Panc1 (cell line): ENCODE measurements around the gene CSMD2. TPM values are rescaled to one million over a fixed set of nuclear protein-coding genes. Genes with fewer than 3 reads are reported as not detected.

ENCODE experiments used
- ATAC-seq: fragments of 200-7000 bp; cut with Tn5 transposase; 2 replicates; pipeline ENCODE4 v1.9.1; 2020; ENCODE audit warnings: mild to moderate bottlenecking, moderate library complexity
- BruUV-seq: library from RNA; stranded (reverse); fragments of 400-500 nt; replicated peaks from 2 replicates; lab custom pipeline; 2021; lab: Mats Ljungman, UMichigan
- CTCF ChIA-PET: fragments of 300-600 bp; sonication (Branson Sonifier 250); formaldehyde crosslinking; loops from one replicate; lab custom pipeline; 2022; ENCODE audit warnings: antibody characterized with exemption; lab: Charles Lee
- POLR2A ChIA-PET: fragments of 300-600 bp; sonication (Branson Sonifier 250); formaldehyde crosslinking; loops from one replicate; lab custom pipeline; 2022; ENCODE audit warnings: antibody characterized with exemption; lab: Charles Lee
- DNase-seq: peaks from one replicate; pipeline ENCODE4 v3.0.0-alpha.2; 2010; ENCODE audit warnings: low read depth, low spot score
- H3K27ac ChIP-seq: 2 replicates; pipeline ENCODE4 v1.5.1; 2011; ENCODE audit warnings: mild to moderate bottlenecking, low read length, inconsistent platforms
- H3K27me3 ChIP-seq: fragments of 200-500 bp; sonication (Bioruptor generic); 2 replicates; pipeline ENCODE4 v1.6.0; 2014; ENCODE audit warnings: low read length, inconsistent platforms; ENCODE audit not compliant: control insufficient read depth, insufficient read depth
- H3K36me3 ChIP-seq: fragments of 200-500 bp; sonication (Bioruptor generic); 2 replicates; pipeline ENCODE4 v1.5.1; 2014; ENCODE audit warnings: inconsistent platforms, mild to moderate bottlenecking, low read length, moderate library complexity; ENCODE audit not compliant: control insufficient read depth, insufficient read depth
- H3K4me1 ChIP-seq: 2 replicates; pipeline ENCODE4 v1.5.1; 2011; ENCODE audit warnings: inconsistent platforms, mild to moderate bottlenecking, low read length, moderate library complexity; ENCODE audit not compliant: control insufficient read depth, insufficient read depth
- H3K4me3 ChIP-seq, 2 experiments: 2 replicates each; pipeline ENCODE4 v1.5.1; 2011 to 2012; ENCODE audit warnings: low read depth in 2 of 2, low read length in 2 of 2, mild to moderate bottlenecking in 2 of 2, inconsistent platforms in 1 of 2, moderate library complexity in 1 of 2
- H3K9me3 ChIP-seq: fragments of 200-500 bp; sonication (Bioruptor generic); 2 replicates; pipeline ENCODE4 v1.5.1; 2014; ENCODE audit warnings: low read depth, mild to moderate bottlenecking, inconsistent platforms, low read length, moderate library complexity; ENCODE audit not compliant: control insufficient read depth, insufficient read depth
- CTCF ChIP-seq: fragments of 450-650 bp; IDR thresholded peaks from 2 replicates; pipeline ENCODE4 v1.5.1; 2017; ENCODE audit warnings: mild to moderate bottlenecking
- POLR2AphosphoS5 ChIP-seq: IDR thresholded peaks from 2 replicates; pipeline ENCODE4 v1.6.1; 2012; ENCODE audit warnings: mild to moderate bottlenecking, low read depth, low read length, moderate library complexity
- REST ChIP-seq, 2 experiments: IDR thresholded peaks; 2 replicates each; pipeline ENCODE4 v1.6.1; 2011 to 2012; ENCODE audit warnings: low read depth in 2 of 2, control low read depth in 1 of 2, low read length in 1 of 2, mild to moderate bottlenecking in 1 of 2, moderate library complexity in 1 of 2; ENCODE audit not compliant: insufficient read depth in 1 of 2
- SIN3A ChIP-seq: IDR thresholded peaks from 2 replicates; pipeline ENCODE4 v1.6.1; 2012; ENCODE audit warnings: low read depth, mild to moderate bottlenecking, low read length, moderate library complexity, borderline replicate concordance; ENCODE audit not compliant: insufficient read depth
- TCF7L2 ChIP-seq: IDR thresholded peaks from 2 replicates; pipeline ENCODE4 v1.6.1; 2011; ENCODE audit warnings: mild to moderate bottlenecking, low read depth, low read length, inconsistent platforms
- in situ Hi-C: cut with HindIII; loops from 2 replicates; pipeline ENCODE4 v1.10.0; 2016; ENCODE audit warnings: low sequenced_read_pairs, low pct_unique_long_range_greater_than_20kb
- intact Hi-C: fragments of 100-400 bp; cut with micrococcal nuclease; formaldehyde crosslinking; loops from one replicate; pipeline ENCODE4 v1.10.0; 2022; ENCODE audit not compliant: unreplicated experiment
- total RNA-seq: library from RNA; stranded (reverse); gene quantifications from one replicate; pipeline ENCODE4 v1.2.1, GENCODE V29; 2021; ENCODE audit not compliant: unreplicated experiment

CSMD2 gene
- total RNA-seq, 1 experiment from 2014 or later = not detected

- Histone ChIP-seq H3K27me3 (0 out of 2 replicates have a peak, but pooled peaks cover 2% of the 10 kb centered on the region), H3K36me3 (no peaks in the 10 kb centered on the region), H3K4me1 (no peaks in the 10 kb centered on the region), H3K27ac (no peak overlapping the region), H3K4me3 (no peak overlapping the region), H3K9me3 (no peaks in the 10 kb centered on the region)
- TF ChIP-seq POLR2AphosphoS5 (no peak), SIN3A (no peak), REST (IDR thresholded peaks at IDR 0.05; ENCODE audit: insufficient read depth in 1 of 2, low read depth in 2 of 2, low read length in 1 of 2) (no peak), CTCF (no peak), TCF7L2 (no peak)
- DNase-seq (no peak), ATAC-seq (no peak)
- in situ Hi-C loops = no loop called here
- BruUV-seq = no TSS peak
- POLR2A ChIA-PET = no interaction called here
- CTCF ChIA-PET = no interaction called here
- intact Hi-C loops = no loop called here
These were observed 318.2 kb downstream of the CSMD2 start for GRCh38 chr1:33846861-33847260.

- CTCF ChIA-PET = no interaction called here
- no peak for ATAC-seq
- in situ Hi-C loops = no loop called here
These were observed 320.9 kb downstream of the CSMD2 start for GRCh38 chr1:33844166-33844565.

More at GRCh38 chr1:33844166-33844565, 320.9 kb downstream of the CSMD2 start:
- intact Hi-C loops = no loop called here
- POLR2A ChIA-PET = no interaction called here
- TF ChIP-seq SIN3A = no peak
- no peak for TF ChIP-seq TCF7L2
- TF ChIP-seq POLR2AphosphoS5 = no peak
- no peak for TF ChIP-seq CTCF
- no peak for TF ChIP-seq REST (IDR thresholded peaks at IDR 0.05; ENCODE audit: insufficient read depth in 1 of 2, low read depth in 2 of 2, low read length in 1 of 2)
- H3K4me1 ChIP-seq = no peaks in the 10 kb centered on the region
- H3K36me3 ChIP-seq = no peaks in the 10 kb centered on the region
- no peak overlapping the region for H3K4me3 ChIP-seq
- H3K27ac ChIP-seq = no peak overlapping the region
- DNase-seq = no peak
- no TSS peak for BruUV-seq
- H3K27me3 ChIP-seq = 0 out of 2 replicates have a peak, but pooled peaks cover 2% of the 10 kb centered on the region
- no peaks in the 10 kb centered on the region for H3K9me3 ChIP-seq
